Measurements from ENCODE around the gene LSAMP.

DNA sequence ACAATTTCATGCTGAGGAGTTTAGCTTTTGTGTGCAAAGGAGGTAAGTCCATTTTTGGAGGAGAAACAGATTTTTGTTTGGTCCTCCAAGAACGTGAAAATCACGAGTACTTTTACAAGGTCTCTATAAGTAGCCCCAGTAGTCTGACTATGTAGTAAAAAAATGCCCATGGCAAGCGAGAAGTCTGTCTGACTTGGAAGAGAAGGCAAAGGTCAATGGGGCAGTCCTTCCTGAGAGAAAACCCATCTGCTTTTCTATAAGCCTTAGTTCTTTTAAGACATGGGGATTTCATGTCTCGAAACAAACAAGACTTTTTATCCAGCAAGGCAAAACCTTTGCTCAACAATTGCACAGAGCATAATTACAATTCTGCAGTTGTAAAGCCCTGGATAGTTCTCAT lies 638.8 kb downstream of the LSAMP start:
- TF ChIP-seq SUZ12 (IDR thresholded peaks at IDR 0.05; ENCODE audit: low read length) (no peak), KDM4A (IDR thresholded peaks at IDR 0.05; ENCODE audit: low read depth, low read length, severe bottlenecking) (no peak), ZNF274 (IDR thresholded peaks at IDR 0.05; ENCODE audit: borderline replicate concordance, extremely low read depth, low read length) (no peak), TAF1 (IDR thresholded peaks at IDR 0.05; ENCODE audit: low read depth, low read length) (no peak), GABPA (IDR thresholded peaks at IDR 0.05; ENCODE audit: borderline replicate concordance, insufficient read depth, low read length) (no peak), EZH2 (IDR thresholded peaks at IDR 0.05; ENCODE audit: low read depth, low read length, severe bottlenecking) (no peak), POLR2A (IDR thresholded peaks at IDR 0.05; ENCODE audit: control extremely low read depth in 1 of 2, low read depth in 2 of 2, low read length in 2 of 2) (no peak), POLR2AphosphoS5 (IDR thresholded peaks at IDR 0.05; ENCODE audit: low read depth, low read length) (no peak)
- TF ChIP-seq, protein P1, sequence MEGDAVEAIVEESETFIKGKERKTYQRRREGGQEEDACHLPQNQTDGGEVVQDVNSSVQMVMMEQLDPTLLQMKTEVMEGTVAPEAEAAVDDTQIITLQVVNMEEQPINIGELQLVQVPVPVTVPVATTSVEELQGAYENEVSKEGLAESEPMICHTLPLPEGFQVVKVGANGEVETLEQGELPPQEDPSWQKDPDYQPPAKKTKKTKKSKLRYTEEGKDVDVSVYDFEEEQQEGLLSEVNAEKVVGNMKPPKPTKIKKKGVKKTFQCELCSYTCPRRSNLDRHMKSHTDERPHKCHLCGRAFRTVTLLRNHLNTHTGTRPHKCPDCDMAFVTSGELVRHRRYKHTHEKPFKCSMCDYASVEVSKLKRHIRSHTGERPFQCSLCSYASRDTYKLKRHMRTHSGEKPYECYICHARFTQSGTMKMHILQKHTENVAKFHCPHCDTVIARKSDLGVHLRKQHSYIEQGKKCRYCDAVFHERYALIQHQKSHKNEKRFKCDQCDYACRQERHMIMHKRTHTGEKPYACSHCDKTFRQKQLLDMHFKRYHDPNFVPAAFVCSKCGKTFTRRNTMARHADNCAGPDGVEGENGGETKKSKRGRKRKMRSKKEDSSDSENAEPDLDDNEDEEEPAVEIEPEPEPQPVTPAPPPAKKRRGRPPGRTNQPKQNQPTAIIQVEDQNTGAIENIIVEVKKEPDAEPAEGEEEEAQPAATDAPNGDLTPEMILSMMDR (IDR thresholded peaks at IDR 0.05; ENCODE audit: control extremely low read depth in 1 of 3, insufficient read depth in 1 of 3, low read depth in 1 of 3, low read length in 3 of 3): no peak

Data from H1 (cell line).